ENCODE results near the gene PEX5L.

Gene PEX5L

GRCh38 chr3:179921951-179922350 lies 114.8 kb downstream of the PEX5L start:
- H3K4me2 ChIP-seq (ENCODE audit: low read depth, low read length): no peak overlapping the region
- TF ChIP-seq EZH2phosphoT487 (IDR thresholded peaks at IDR 0.05; ENCODE audit: low read length) (no peak), EZH2 (optimal IDR thresholded peaks at IDR 0.05; ENCODE audit: low read depth, low read length) (no peak)

GRCh38 chr3:179921500-179921899 lies 115.2 kb downstream of the PEX5L start:
- Histone ChIP-seq H3F3A (ENCODE audit: insufficient read depth, low read length) (no peaks in the 10 kb centered on the region), H3K4me1 (ENCODE audit: low read length) (no peaks in the 10 kb centered on the region), H3K4me2 (ENCODE audit: low read depth, low read length) (no peak overlapping the region), H3K9ac (ENCODE audit: low read length) (no peak overlapping the region), H4K20me1 (ENCODE audit: insufficient read depth, low read length) (no peaks in the 10 kb centered on the region), H3K36me3 (replicated peaks; ENCODE audit: insufficient read depth, low read length) (no peaks in the 10 kb centered on the region), H3K9me3 (replicated peaks; ENCODE audit: insufficient read depth, low read length) (no peaks in the 10 kb centered on the region), H3K27me3 (replicated peaks; ENCODE audit: insufficient read depth, low read length) (no peaks in the 10 kb centered on the region), H3K79me2 (ENCODE audit: low read length) (no peaks in the 10 kb centered on the region), H2AFZ (ENCODE audit: low read length) (no peak overlapping the region), H3K4me3 (ENCODE audit: low read length) (no peak overlapping the region), H3K27ac (ENCODE audit: low read length) (no peak overlapping the region), H3K9me2 (replicated peaks; ENCODE audit: insufficient read depth, low read length) (no peaks in the 10 kb centered on the region)
- TF ChIP-seq EZH2phosphoT487 (IDR thresholded peaks at IDR 0.05; ENCODE audit: low read length) (no peak), EZH2 (optimal IDR thresholded peaks at IDR 0.05; ENCODE audit: low read depth, low read length) (no peak), CTCF (IDR thresholded peaks at IDR 0.05; ENCODE audit: low read length) (no peak)
- DNase-seq: no peak

More at GRCh38 chr3:179921951-179922350, 114.8 kb downstream of the PEX5L start:
- no peaks in the 10 kb centered on the region for H3K9me2 ChIP-seq (replicated peaks; ENCODE audit: insufficient read depth, low read length)
- DNase-seq: no peak
- H3K79me2 ChIP-seq (ENCODE audit: low read length): no peaks in the 10 kb centered on the region
- H3K4me3 ChIP-seq (ENCODE audit: low read length): no peak overlapping the region
- no peaks in the 10 kb centered on the region for H3K4me1 ChIP-seq (ENCODE audit: low read length)
- H3K9me3 ChIP-seq (replicated peaks; ENCODE audit: insufficient read depth, low read length): no peaks in the 10 kb centered on the region
- no peaks in the 10 kb centered on the region for H3K36me3 ChIP-seq (replicated peaks; ENCODE audit: insufficient read depth, low read length)
- H3F3A ChIP-seq (ENCODE audit: insufficient read depth, low read length): no peaks in the 10 kb centered on the region
- no peaks in the 10 kb centered on the region for H3K27me3 ChIP-seq (replicated peaks; ENCODE audit: insufficient read depth, low read length)
- no peaks in the 10 kb centered on the region for H4K20me1 ChIP-seq (ENCODE audit: insufficient read depth, low read length)
- H2AFZ ChIP-seq (ENCODE audit: low read length): no peak overlapping the region
- no peak overlapping the region for H3K9ac ChIP-seq (ENCODE audit: low read length)
- no peak overlapping the region for H3K27ac ChIP-seq (ENCODE audit: low read length)

- no peaks in the 10 kb centered on the region for H3K4me1 ChIP-seq (ENCODE audit: low read length)
- no peak for DNase-seq
- no peaks in the 10 kb centered on the region for H4K20me1 ChIP-seq (ENCODE audit: insufficient read depth, low read length)
- no peak overlapping the region for H3K4me3 ChIP-seq (ENCODE audit: low read length)
- no peaks in the 10 kb centered on the region for H3K79me2 ChIP-seq (ENCODE audit: low read length)
- H3K27ac ChIP-seq (ENCODE audit: low read length): no peak overlapping the region
- H3K9ac ChIP-seq (ENCODE audit: low read length): no peak overlapping the region
- no peaks in the 10 kb centered on the region for H3K36me3 ChIP-seq (replicated peaks; ENCODE audit: insufficient read depth, low read length)
- H3F3A ChIP-seq (ENCODE audit: insufficient read depth, low read length): no peaks in the 10 kb centered on the region
- TF ChIP-seq EZH2 (optimal IDR thresholded peaks at IDR 0.05; ENCODE audit: low read depth, low read length) (no peak), EZH2phosphoT487 (IDR thresholded peaks at IDR 0.05; ENCODE audit: low read length) (no peak), CTCF (IDR thresholded peaks at IDR 0.05; ENCODE audit: low read length) (no peak)
- no peak overlapping the region for H3K4me2 ChIP-seq (ENCODE audit: low read depth, low read length)
- no peaks in the 10 kb centered on the region for H3K27me3 ChIP-seq (replicated peaks; ENCODE audit: insufficient read depth, low read length)
- H2AFZ ChIP-seq (ENCODE audit: low read length): no peak overlapping the region
- H3K9me2 ChIP-seq (replicated peaks; ENCODE audit: insufficient read depth, low read length): no peaks in the 10 kb centered on the region
- no peaks in the 10 kb centered on the region for H3K9me3 ChIP-seq (replicated peaks; ENCODE audit: insufficient read depth, low read length)
These were observed 128.8 kb downstream of the PEX5L start for GRCh38 chr3:179907784-179908482.

- no peak for DNase-seq
- H3F3A ChIP-seq (ENCODE audit: insufficient read depth, low read length): no peaks in the 10 kb centered on the region
- no peak overlapping the region for H2AFZ ChIP-seq (ENCODE audit: low read length)
- no peaks in the 10 kb centered on the region for H4K20me1 ChIP-seq (ENCODE audit: insufficient read depth, low read length)
- no peaks in the 10 kb centered on the region for H3K9me2 ChIP-seq (replicated peaks; ENCODE audit: insufficient read depth, low read length)
- TF ChIP-seq EZH2phosphoT487 (IDR thresholded peaks at IDR 0.05; ENCODE audit: low read length) (no peak), EZH2 (optimal IDR thresholded peaks at IDR 0.05; ENCODE audit: low read depth, low read length) (no peak), CTCF (IDR thresholded peaks at IDR 0.05; ENCODE audit: low read length) (no peak)
- no peaks in the 10 kb centered on the region for H3K79me2 ChIP-seq (ENCODE audit: low read length)
- H3K36me3 ChIP-seq (replicated peaks; ENCODE audit: insufficient read depth, low read length): no peaks in the 10 kb centered on the region
- H3K4me3 ChIP-seq (ENCODE audit: low read length): no peak overlapping the region
- no peaks in the 10 kb centered on the region for H3K4me1 ChIP-seq (ENCODE audit: low read length)
- no peaks in the 10 kb centered on the region for H3K9me3 ChIP-seq (replicated peaks; ENCODE audit: insufficient read depth, low read length)
- H3K27ac ChIP-seq (ENCODE audit: low read length): no peak overlapping the region
- no peaks in the 10 kb centered on the region for H3K27me3 ChIP-seq (replicated peaks; ENCODE audit: insufficient read depth, low read length)
- no peak overlapping the region for H3K4me2 ChIP-seq (ENCODE audit: low read depth, low read length)
- no peak overlapping the region for H3K9ac ChIP-seq (ENCODE audit: low read length)
These were observed 134.7 kb downstream of the PEX5L start for GRCh38 chr3:179902061-179902460.

All from MM.1S (cell line).